H9 (cell line): Measurements from ENCODE around the gene TMEM234. TPM values are rescaled to one million over a fixed set of nuclear protein-coding genes. Genes with fewer than 3 reads are reported as not detected.

Experiments used
- DNase-seq: peaks from one replicate; pipeline ENCODE4 v3.0.0-alpha.2; 2017
- H2AFZ ChIP-seq: one replicate; pipeline ENCODE4 v1.6.1; 2013; ENCODE audit warnings: mild to moderate bottlenecking, low read length, control low read depth, moderate library complexity
- H2AK5ac ChIP-seq: 2 replicates; pipeline ENCODE4 v1.6.1; 2013; ENCODE audit warnings: low read length, control low read depth, mixed read lengths; ENCODE audit not compliant: insufficient read length
- H2BK120ac ChIP-seq: one replicate; pipeline ENCODE4 v1.6.1; 2013; ENCODE audit warnings: low read depth, mild to moderate bottlenecking, low read length, control low read depth, inconsistent platforms; ENCODE audit not compliant: poor library complexity, severe bottlenecking
- H2BK12ac ChIP-seq: 2 replicates; pipeline ENCODE4 v1.6.1; 2013; ENCODE audit warnings: low read length, control low read depth, mixed read lengths, low read depth; ENCODE audit not compliant: insufficient read length
- H2BK15ac ChIP-seq: 2 replicates; pipeline ENCODE4 v1.6.1; 2013; ENCODE audit warnings: low read depth, low read length, control low read depth
- H2BK20ac ChIP-seq: one replicate; pipeline ENCODE4 v1.6.1; 2013; ENCODE audit warnings: low read depth, mild to moderate bottlenecking, low read length, control low read depth, inconsistent platforms; ENCODE audit not compliant: poor library complexity, severe bottlenecking
- H2BK5ac ChIP-seq: 2 replicates; pipeline ENCODE4 v1.6.1; 2013; ENCODE audit warnings: low read length, control low read depth, mixed read lengths; ENCODE audit not compliant: insufficient read length
- H3K14ac ChIP-seq: 2 replicates; pipeline ENCODE4 v1.6.1; 2013; ENCODE audit warnings: low read length, control low read depth; ENCODE audit not compliant: insufficient read depth
- H3K18ac ChIP-seq: 2 replicates; pipeline ENCODE4 v1.6.1; 2013; ENCODE audit warnings: low read depth, mild to moderate bottlenecking, mixed read lengths, low read length, control low read depth; ENCODE audit not compliant: insufficient read length
- H3K23ac ChIP-seq: 2 replicates; pipeline ENCODE4 v1.6.1; 2013; ENCODE audit warnings: low read length, control low read depth, mixed read lengths, low read depth; ENCODE audit not compliant: insufficient read length
- H3K23me2 ChIP-seq: 2 replicates; pipeline ENCODE4 v1.6.1; 2013; ENCODE audit warnings: low read depth, mild to moderate bottlenecking, mixed read lengths, low read length, control low read depth; ENCODE audit not compliant: insufficient read length, poor library complexity, severe bottlenecking
- H3K27ac ChIP-seq: 2 replicates; pipeline ENCODE4 v1.5.1; 2013; ENCODE audit warnings: low read length, control low read depth, mixed read lengths, low read depth; ENCODE audit not compliant: insufficient read length
- H3K27me3 ChIP-seq: 2 replicates; pipeline ENCODE4 v1.6.1; 2013; ENCODE audit warnings: low read length, control low read depth, inconsistent platforms; ENCODE audit not compliant: insufficient read depth
- H3K4ac ChIP-seq: 2 replicates; pipeline ENCODE4 v1.6.1; 2013; ENCODE audit warnings: low read depth, mild to moderate bottlenecking, control low read depth, inconsistent platforms, low read length, moderate library complexity
- H3K4me1 ChIP-seq: 2 replicates; pipeline ENCODE4 v1.6.1; 2013; ENCODE audit warnings: low read length, control low read depth, inconsistent platforms; ENCODE audit not compliant: insufficient read depth
- H3K4me2 ChIP-seq: 2 replicates; pipeline ENCODE4 v1.6.1; 2013; ENCODE audit warnings: low read length, control low read depth, mixed read lengths; ENCODE audit not compliant: insufficient read length, insufficient read depth
- H3K56ac ChIP-seq: 2 replicates; pipeline ENCODE4 v1.6.1; 2013; ENCODE audit warnings: low read depth, mild to moderate bottlenecking, mixed read lengths, low read length, control low read depth; ENCODE audit not compliant: insufficient read length
- H3K79me1 ChIP-seq: 2 replicates; pipeline ENCODE4 v1.6.1; 2013; ENCODE audit warnings: low read depth, mild to moderate bottlenecking, moderate library complexity, low read length, control low read depth, inconsistent platforms; ENCODE audit not compliant: insufficient read depth, poor library complexity, severe bottlenecking
- H3K79me2 ChIP-seq: 2 replicates; pipeline ENCODE4 v1.6.1; 2013; ENCODE audit warnings: low read length, control low read depth, inconsistent platforms; ENCODE audit not compliant: insufficient read depth
- H3K9ac ChIP-seq: 2 replicates; pipeline ENCODE4 v1.6.1; 2013; ENCODE audit warnings: low read length, control low read depth, mixed read lengths; ENCODE audit not compliant: insufficient read length; ENCODE audit errors: extremely low read depth
- H3K9me3 ChIP-seq: one replicate; pipeline ENCODE4 v1.6.1; 2013; ENCODE audit warnings: low read depth, low read length, inconsistent platforms; ENCODE audit not compliant: control insufficient read depth
- H3T11ph ChIP-seq: one replicate; pipeline ENCODE4 v1.6.1; 2013; ENCODE audit warnings: mild to moderate bottlenecking, low read length, control low read depth, inconsistent platforms
- H4K20me1 ChIP-seq: one replicate; pipeline ENCODE4 v1.6.1; 2013; ENCODE audit not compliant: control insufficient read depth, insufficient read length, insufficient read depth
- H4K5ac ChIP-seq: 2 replicates; pipeline ENCODE4 v1.6.1; 2013; ENCODE audit warnings: low read depth, mild to moderate bottlenecking, mixed read lengths, low read length, control low read depth; ENCODE audit not compliant: insufficient read length
- H4K8ac ChIP-seq: replicated peaks from 2 replicates; pipeline ENCODE4 v1.6.1; 2013; ENCODE audit warnings: low read length, control low read depth, mixed read lengths, low read depth; ENCODE audit not compliant: insufficient read length
- H4K91ac ChIP-seq: 2 replicates; pipeline ENCODE4 v1.6.1; 2013; ENCODE audit warnings: low read depth, mild to moderate bottlenecking, moderate library complexity, mixed read lengths, low read length, control low read depth; ENCODE audit not compliant: insufficient read length
- H3K27ac Mint-ChIP-seq, 3 experiments: 2 replicates in 2 of 3; 3 replicates in 1 of 3; pipeline ENCODE4 v1.8.0; 2020 to 2021; ENCODE audit warnings: mixed read lengths in 3 of 3, mild to moderate bottlenecking in 1 of 3, moderate library complexity in 1 of 3
- H3K27me3 Mint-ChIP-seq: 2 replicates; pipeline ENCODE4 v1.8.0; 2021; ENCODE audit warnings: low read depth, mild to moderate bottlenecking, moderate library complexity, mixed read lengths
- H3K36me3 Mint-ChIP-seq, 3 experiments: 2 replicates in 2 of 3; 3 replicates in 1 of 3; pipeline ENCODE4 v1.8.0; 2020 to 2021; ENCODE audit warnings: low read depth in 3 of 3, mixed read lengths in 3 of 3; ENCODE audit not compliant: insufficient read depth in 1 of 3
- H3K4me1 Mint-ChIP-seq, 2 experiments: 2 replicates each; pipeline ENCODE4 v1.8.0; 2020; ENCODE audit warnings: mixed read lengths in 2 of 2
- H3K4me3 Mint-ChIP-seq, 2 experiments: 2 replicates in 1 of 2; 3 replicates in 1 of 2; pipeline ENCODE4 v1.8.0; 2020 to 2021; ENCODE audit warnings: mild to moderate bottlenecking in 2 of 2, mixed read lengths in 2 of 2, moderate library complexity in 1 of 2
- H3K9me3 Mint-ChIP-seq, 2 experiments: 2 replicates in 1 of 2; 3 replicates in 1 of 2; pipeline ENCODE4 v1.8.0; 2020; ENCODE audit warnings: mild to moderate bottlenecking in 2 of 2, mixed read lengths in 2 of 2, moderate library complexity in 1 of 2
- CTCF ChIP-seq: fragments of 200-600 bp; sonication (generic); conservative IDR thresholded peaks from 3 replicates; pipeline ENCODE4 v1.8.0; 2021; ENCODE audit warnings: antibody characterized with exemption, mild to moderate bottlenecking
- WGBS: extraction: QIAGEN DNeasy Blood & Tissue Kit; methylation state at CpG from one replicate; pipeline ENCODE4 v1.1.7; 2013; ENCODE audit warnings: missing lambda C conversion rate, low lambda C conversion rate, mixed read lengths; ENCODE audit not compliant: insufficient read length; ENCODE audit errors: extremely low coverage; 5-methylcytosine and 5-hydroxymethylcytosine counted together
- total RNA-seq: library from RNA; stranded (reverse); gene quantifications from 2 replicates; pipeline ENCODE4 v1.2.1, GENCODE V29; 2021

TMEM234 gene
- total RNA-seq, 1 experiment from 2014 or later, result 19.7 TPM

DNA sequence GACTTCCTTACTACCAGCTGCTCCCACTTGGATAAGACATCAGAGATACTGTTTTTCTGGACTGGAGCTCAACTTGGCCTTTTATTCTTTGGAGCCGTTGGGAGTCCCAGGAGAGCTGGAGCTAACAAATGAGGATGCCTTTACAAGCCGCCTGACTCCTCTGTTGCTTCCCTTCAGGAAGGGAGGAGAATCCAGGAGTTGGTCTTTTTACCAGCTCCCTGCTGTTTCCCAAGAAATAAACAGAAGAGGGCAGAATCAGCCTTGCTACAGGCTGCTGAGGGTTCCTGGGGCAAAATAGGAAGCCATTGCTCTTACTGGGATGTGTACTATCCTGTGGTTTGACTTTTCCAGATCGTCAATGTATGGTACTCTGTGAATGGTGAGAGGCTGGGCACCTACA is 1.5 kb upstream of the TMEM234 start:
- Mint-ChIP-seq H3K4me1 (peaks cover 17 to 25% of the 10 kb centered on the region in 2 experiments), H3K27ac (peak overlapping the region in 2 of 3 experiments; percentile 47 to 79; a peak in 2 of 7 replicates), H3K27me3 (no peaks in the 10 kb centered on the region), H3K36me3 (peaks cover 35 to 56% (median 52%) of the 10 kb centered on the region in 3 experiments), H3K9me3 (no peaks in the 10 kb centered on the region), H3K4me3 (peak overlapping the region; percentile 98)
- no peak overlapping the region for H3K56ac ChIP-seq
- H2BK12ac ChIP-seq, result no peak overlapping the region
- H3K79me2 ChIP-seq, result peaks cover 3% of the 10 kb centered on the region; the same call in 1 of the 2 replicates
- DNase-seq, result no peak
- no peak overlapping the region for H3T11ph ChIP-seq
- H3K9ac ChIP-seq, result no peak overlapping the region
- TF ChIP-seq CTCF, result no peak
- no peaks in the 10 kb centered on the region for H3K79me1 ChIP-seq
- H4K8ac ChIP-seq, result peak overlapping the region; percentile 55
- no peaks in the 10 kb centered on the region for H3K27me3 ChIP-seq
- peaks cover 7% of the 10 kb centered on the region for H3K23me2 ChIP-seq
- H2BK15ac ChIP-seq, result no peak overlapping the region
- no peaks in the 10 kb centered on the region for H3K9me3 ChIP-seq
- H3K4me1 ChIP-seq, result peaks cover 7% of the 10 kb centered on the region; the same call in 1 of the 2 replicates
- no peak overlapping the region for H3K14ac ChIP-seq
- no peaks in the 10 kb centered on the region for H4K20me1 ChIP-seq
- H3K18ac ChIP-seq, result no peak overlapping the region
- no CpG with 5 or more reads among the region's 3 CpGs for WGBS
- no peak overlapping the region for H3K4ac ChIP-seq
- no peak overlapping the region for H2BK5ac ChIP-seq
- H3K27ac ChIP-seq, result no peak overlapping the region
- H4K91ac ChIP-seq, result no peak overlapping the region
- H2AK5ac ChIP-seq, result no peak overlapping the region
- H3K23ac ChIP-seq, result no peak overlapping the region
- H2AFZ ChIP-seq, result no peak overlapping the region
- H4K5ac ChIP-seq, result no peak overlapping the region
- H2BK20ac ChIP-seq, result no peak overlapping the region
- no peak overlapping the region for H3K4me2 ChIP-seq
- H2BK120ac ChIP-seq, result no peak overlapping the region
